ENCODE measurements around the gene SEC14L5.

DNA sequence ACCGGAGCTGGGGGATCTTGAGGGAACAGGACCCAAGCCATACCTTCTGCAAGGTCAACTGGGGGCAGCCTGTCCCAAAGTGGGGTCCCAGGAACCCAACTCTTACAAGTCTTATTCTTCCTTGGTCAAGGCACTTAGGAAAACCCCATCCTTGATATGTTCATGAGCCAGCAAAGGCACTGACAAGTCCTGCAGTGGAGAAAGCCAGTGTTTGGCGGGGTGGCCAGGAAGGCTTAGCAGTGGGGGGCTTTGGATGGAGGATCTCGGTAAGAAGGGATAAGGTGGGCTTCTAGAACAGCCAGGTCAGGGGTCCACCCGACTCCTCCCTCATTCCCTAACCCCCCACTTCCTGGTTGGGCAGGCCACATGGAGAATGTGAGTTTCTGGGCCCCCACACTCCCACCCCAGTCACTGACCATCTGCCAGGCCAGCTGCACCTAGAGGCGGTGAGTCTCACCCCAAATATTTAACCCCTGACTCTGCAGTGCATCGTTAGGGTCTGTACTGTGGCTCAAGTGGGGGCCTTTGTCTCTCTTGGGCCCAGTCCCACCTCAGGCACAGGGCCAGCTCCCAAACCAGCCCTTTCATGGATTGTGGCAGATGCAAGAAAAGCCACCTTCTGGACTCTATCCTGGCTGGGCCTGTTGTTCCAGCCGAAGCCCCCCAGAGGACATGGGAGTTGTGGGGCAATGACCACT lies 43.5 kb upstream of the SEC14L5 start:
- TF ChIP-seq EZH2 (IDR thresholded peaks at IDR 0.05; ENCODE audit: insufficient read depth, low read length) = no peak
- TF ChIP-seq, protein P1, sequence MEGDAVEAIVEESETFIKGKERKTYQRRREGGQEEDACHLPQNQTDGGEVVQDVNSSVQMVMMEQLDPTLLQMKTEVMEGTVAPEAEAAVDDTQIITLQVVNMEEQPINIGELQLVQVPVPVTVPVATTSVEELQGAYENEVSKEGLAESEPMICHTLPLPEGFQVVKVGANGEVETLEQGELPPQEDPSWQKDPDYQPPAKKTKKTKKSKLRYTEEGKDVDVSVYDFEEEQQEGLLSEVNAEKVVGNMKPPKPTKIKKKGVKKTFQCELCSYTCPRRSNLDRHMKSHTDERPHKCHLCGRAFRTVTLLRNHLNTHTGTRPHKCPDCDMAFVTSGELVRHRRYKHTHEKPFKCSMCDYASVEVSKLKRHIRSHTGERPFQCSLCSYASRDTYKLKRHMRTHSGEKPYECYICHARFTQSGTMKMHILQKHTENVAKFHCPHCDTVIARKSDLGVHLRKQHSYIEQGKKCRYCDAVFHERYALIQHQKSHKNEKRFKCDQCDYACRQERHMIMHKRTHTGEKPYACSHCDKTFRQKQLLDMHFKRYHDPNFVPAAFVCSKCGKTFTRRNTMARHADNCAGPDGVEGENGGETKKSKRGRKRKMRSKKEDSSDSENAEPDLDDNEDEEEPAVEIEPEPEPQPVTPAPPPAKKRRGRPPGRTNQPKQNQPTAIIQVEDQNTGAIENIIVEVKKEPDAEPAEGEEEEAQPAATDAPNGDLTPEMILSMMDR (IDR thresholded peaks at IDR 0.05; ENCODE audit: insufficient read depth, low read depth, low read length) = no peak

Data from astrocyte (in vitro differentiated cells and primary cell).